Measurements from ENCODE around the gene ZNF501. TPM values are rescaled to one million over a fixed set of nuclear protein-coding genes. Genes with fewer than 3 reads are reported as not detected.
A peak's percentile ranks its signal among the peaks of the same experiment; 100 is the strongest.

Gene ZNF501
- total RNA-seq, result 1 to 10 TPM; 1.6 to 2.7 TPM

DNA sequence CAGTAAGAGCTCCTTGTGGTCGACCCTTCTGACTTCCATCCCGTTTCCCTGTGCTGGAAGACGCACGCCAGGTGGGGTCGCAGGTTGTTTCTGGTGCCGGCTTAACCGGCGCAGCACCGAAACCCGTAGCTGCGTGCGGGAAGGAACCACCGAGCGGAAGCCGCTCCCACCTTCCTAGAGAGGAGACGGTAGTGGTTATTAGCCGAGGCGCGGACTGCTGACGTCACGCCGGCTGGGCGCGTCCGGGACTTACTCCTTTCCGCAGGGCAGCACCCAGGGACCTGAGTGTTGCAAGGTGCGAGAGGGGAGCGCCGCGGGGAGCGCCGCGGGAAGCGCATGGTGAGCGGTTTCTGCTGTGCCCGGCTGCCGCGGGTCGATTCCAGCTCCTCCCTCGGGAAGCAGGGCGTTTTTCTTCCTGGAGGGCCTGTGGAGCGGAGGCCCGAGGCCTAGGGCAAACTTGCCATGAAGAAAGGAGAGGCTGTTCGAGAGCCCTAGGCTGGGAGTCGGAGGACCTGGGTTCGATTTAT is at the start of gene ZNF501:
TSS of gene ZNF501 (plus strand) at position 252 of the 527 bp plus-strand sequence. CDS start 4,787 bp downstream, outside the sequence.
- Mint-ChIP-seq H3K27ac (peak within 1 kb of the TSS; percentile 73), H3K36me3 (ENCODE audit: low read depth) (peaks cover 55% of the 10 kb centered on the region), H3K4me1 (ENCODE audit: low read depth) (peaks cover 9% of the 10 kb centered on the region), H3K4me3 (peak within 1 kb of the TSS; percentile 90), H3K9me3 (peaks cover 55% of the 10 kb centered on the region), H3K27me3 (ENCODE audit: low read depth) (no peaks in the 10 kb centered on the region)
- peak; percentile 94 for DNase-seq
- CTCF ChIA-PET, result interaction anchor here (0.8 to 1.7 kb wide), 2 partner anchors 10 to 18 kb away, joined by 3 to 7 read pairs; partner anchors contain the start of gene ZNF502
- intact Hi-C loops (cut with micrococcal nuclease), result loop anchor here (1.0 to 2.0 kb wide), 5 partner anchors 17 to 391 kb away; partner anchors contain the start of genes KIAA1143, KIF15, TCAIM and ZNF35

DNA sequence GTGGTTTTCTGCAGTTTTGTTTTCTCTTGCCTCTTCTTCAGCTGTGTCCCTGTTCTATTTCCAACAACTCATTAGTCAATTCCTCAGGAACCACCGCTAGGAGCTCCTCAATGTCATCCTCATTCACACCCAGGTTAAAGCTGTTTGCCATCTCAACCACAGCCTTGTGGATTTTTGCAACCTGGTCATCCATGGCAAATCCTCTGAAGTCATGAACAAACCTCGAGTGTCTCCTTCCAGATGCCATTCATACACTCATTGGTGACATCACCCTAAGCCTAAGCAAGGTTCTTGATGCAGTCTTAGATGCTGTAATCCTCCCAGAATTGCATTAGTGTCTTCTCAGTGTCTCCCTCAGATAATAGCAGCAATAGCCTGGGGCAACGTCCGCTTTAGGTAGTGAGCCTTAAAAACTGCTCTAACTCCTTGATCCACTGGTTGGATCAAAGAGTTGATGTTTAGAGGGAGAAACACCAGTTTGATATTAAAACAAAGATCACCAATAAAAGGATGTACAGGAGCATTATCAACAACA is 48.4 kb upstream of the ZNF501 start:
- H3K36me3 Mint-ChIP-seq (ENCODE audit: low read depth), result peaks cover 39% of the 10 kb centered on the region
- peaks cover 10% of the 10 kb centered on the region for H3K4me1 Mint-ChIP-seq (ENCODE audit: low read depth)
- peaks cover 38% of the 10 kb centered on the region for H3K9me3 Mint-ChIP-seq
- CTCF ChIA-PET, result no interaction called here
- H3K4me3 Mint-ChIP-seq, result no peak overlapping the region
- H3K27ac Mint-ChIP-seq, result no peak overlapping the region
- no peak for DNase-seq
- H3K27me3 Mint-ChIP-seq (ENCODE audit: low read depth), result peaks cover 4% of the 10 kb centered on the region
- intact Hi-C loops (cut with micrococcal nuclease), result no loop called here

DNA sequence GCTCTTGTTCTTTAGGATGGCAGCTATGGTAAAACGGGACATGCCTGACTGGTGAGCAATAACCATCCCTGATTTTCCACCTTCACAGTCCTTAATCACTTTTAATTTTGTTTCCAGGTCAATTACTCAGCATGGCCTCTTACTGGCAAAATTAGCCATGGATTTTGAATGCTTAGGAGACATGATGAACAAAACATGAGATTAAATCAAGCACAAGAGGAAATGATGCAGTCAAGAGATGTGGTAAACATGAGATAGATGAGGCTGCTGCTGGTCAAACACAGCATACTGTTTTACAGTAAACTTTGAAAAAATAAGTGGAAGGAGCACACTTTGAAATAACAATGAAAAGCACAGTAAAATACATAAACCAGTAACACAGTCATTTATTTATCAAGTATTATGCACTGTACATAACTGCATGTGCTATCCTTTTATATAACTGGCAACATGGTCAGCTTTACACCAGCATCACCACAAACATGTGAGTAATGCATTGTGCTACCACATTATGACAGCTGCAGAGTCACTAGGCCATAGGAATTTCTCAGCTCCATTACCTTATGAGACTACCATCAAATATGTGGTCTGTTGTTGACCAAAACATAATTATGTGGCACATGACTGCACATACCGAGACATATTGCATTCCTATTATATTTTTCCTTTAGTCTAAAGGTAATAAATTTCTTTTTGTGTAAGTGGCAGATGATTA is 47.1 kb upstream of the ZNF501 start:
- H3K36me3 Mint-ChIP-seq (ENCODE audit: low read depth), result peaks cover 44% of the 10 kb centered on the region
- H3K27me3 Mint-ChIP-seq (ENCODE audit: low read depth), result peaks cover 8% of the 10 kb centered on the region
- intact Hi-C loops (cut with micrococcal nuclease), result no loop called here
- H3K4me1 Mint-ChIP-seq (ENCODE audit: low read depth), result peaks cover 10% of the 10 kb centered on the region
- peaks cover 41% of the 10 kb centered on the region for H3K9me3 Mint-ChIP-seq
- DNase-seq, result no peak
- H3K4me3 Mint-ChIP-seq, result no peak overlapping the region
- no peak overlapping the region for H3K27ac Mint-ChIP-seq
- CTCF ChIA-PET, result no interaction called here

DNA sequence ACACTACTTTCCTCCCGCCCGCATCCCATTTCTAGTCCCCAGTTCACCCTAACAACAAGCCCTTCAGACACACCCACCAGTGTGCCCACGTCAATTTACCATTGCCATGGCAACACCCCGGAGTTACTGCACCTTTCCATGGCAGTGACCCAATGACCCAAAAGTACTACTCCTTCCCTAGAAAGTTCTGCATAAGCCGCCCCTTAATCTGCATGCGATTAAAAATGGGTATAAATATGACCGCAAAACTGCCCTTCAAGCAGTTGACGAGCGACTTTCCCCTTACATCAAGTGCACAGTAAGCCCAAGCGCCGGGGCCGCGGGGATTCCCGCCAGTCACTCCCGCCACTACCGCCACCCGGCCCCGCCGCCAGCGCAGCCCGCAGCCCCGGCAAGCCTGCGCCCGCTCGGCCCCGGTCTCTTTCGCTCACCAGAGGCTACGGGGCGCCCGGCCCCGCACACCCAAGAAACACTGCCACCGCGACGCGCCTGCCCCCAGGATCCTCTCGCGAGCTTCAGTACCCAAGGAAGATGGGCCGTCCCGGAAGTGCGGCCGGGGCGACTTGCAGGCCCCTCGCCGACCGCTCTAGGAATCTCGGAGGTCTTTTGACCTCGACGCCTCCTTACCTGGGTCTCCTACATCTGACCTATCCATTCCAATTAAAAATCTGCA is 44.2 kb upstream of the ZNF501 start:
- DNase-seq, result peak; percentile 67
- H3K9me3 Mint-ChIP-seq, result peaks cover 39% of the 10 kb centered on the region
- CTCF ChIA-PET, result interaction anchor here (1.2 kb wide), 1 partner anchor 153 kb away, joined by 5 read pairs; no protein-coding TSS in a partner anchor
- peaks cover 19% of the 10 kb centered on the region for H3K27me3 Mint-ChIP-seq (ENCODE audit: low read depth)
- H3K4me3 Mint-ChIP-seq, result peak overlapping the region; percentile 81
- intact Hi-C loops (cut with micrococcal nuclease), result no loop called here
- H3K4me1 Mint-ChIP-seq (ENCODE audit: low read depth), result peaks cover 10% of the 10 kb centered on the region
- H3K36me3 Mint-ChIP-seq (ENCODE audit: low read depth), result peaks cover 42% of the 10 kb centered on the region
- no peak overlapping the region for H3K27ac Mint-ChIP-seq

DNA sequence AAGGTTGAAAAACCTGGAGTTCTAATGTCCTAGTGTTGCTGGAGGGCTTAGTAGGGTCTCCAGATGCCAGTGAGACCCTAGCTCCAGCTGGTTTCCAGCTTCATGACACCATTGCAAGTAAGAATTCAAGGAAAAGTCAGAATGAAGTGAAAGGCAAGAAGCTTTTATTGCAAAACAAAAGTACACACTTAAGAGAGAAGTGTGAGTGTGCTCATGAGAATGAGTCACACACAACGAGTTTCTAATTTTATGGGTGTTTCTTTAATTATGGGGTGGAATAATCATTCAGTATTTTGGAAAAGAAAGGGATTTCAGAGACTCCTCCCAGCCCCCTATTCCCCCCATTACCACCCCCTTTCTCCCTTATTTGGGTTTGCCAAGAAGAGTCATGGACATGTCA is 41.5 kb upstream of the ZNF501 start:
- peaks cover 33% of the 10 kb centered on the region for H3K36me3 Mint-ChIP-seq (ENCODE audit: low read depth)
- intact Hi-C loops (cut with micrococcal nuclease), result no loop called here
- CTCF ChIA-PET, result no interaction called here
- H3K4me3 Mint-ChIP-seq, result no peak overlapping the region
- no peak for DNase-seq
- H3K9me3 Mint-ChIP-seq, result peaks cover 25% of the 10 kb centered on the region
- H3K27me3 Mint-ChIP-seq (ENCODE audit: low read depth), result peaks cover 34% of the 10 kb centered on the region
- no peak overlapping the region for H3K27ac Mint-ChIP-seq
- H3K4me1 Mint-ChIP-seq (ENCODE audit: low read depth), result peaks cover 10% of the 10 kb centered on the region

DNA sequence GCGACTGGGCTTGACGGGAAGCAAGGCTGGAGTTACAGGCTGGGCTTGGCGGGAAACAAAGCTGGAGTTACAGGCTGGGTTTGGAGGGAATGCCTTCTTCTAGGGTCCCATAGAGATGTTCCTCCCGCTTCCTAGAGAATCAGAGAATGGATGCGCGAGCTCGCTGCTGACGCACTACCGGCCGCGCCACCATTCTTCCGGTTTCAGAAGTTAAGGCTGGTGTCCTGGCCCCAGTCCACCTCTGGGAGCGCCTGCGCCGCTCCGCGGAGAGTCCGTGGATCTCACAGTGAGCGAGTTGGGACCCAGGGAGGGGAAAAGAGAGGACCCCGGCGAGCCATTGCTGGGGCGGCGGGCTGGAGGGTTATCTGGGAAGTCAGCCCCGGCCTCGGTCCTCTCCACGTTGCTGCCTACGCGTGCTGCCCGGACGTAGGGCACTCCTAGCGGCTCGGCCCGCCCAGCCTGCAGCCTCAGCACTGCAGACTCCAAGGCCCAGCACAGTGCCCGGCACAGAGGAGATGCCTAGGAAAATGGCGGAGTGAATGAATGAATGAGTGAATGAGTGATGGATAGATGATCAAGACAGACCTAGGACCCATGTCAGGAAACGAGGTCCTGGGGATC is 16.9 kb upstream of the ZNF501 start, which contains the start of gene ZNF502:
TSS of gene ZNF502 (plus strand) at position 206 of the 621 bp plus-strand sequence. CDS start 7,602 bp downstream, outside the sequence.
- Mint-ChIP-seq H3K9me3 (peaks cover 42% of the 10 kb centered on the region), H3K4me1 (ENCODE audit: low read depth) (peaks cover 15% of the 10 kb centered on the region), H3K27ac (peak within 1 kb of the TSS; percentile 60), H3K36me3 (ENCODE audit: low read depth) (peaks cover 48% of the 10 kb centered on the region), H3K27me3 (ENCODE audit: low read depth) (peaks cover 13% of the 10 kb centered on the region), H3K4me3 (peak within 1 kb of the TSS; percentile 81)
- intact Hi-C loops (cut with micrococcal nuclease), result loop anchor here (1.0 to 5.0 kb wide), 2 partner anchors 17 to 85 kb away; partner anchors contain the start of genes ZNF197 and ZNF501
- CTCF ChIA-PET, result interaction anchor here (1.2 to 1.4 kb wide), 2 partner anchors 17 to 52 kb away, joined by 3 read pairs; partner anchors contain the start of gene ZNF501
- DNase-seq, result peak; percentile 72

DNA sequence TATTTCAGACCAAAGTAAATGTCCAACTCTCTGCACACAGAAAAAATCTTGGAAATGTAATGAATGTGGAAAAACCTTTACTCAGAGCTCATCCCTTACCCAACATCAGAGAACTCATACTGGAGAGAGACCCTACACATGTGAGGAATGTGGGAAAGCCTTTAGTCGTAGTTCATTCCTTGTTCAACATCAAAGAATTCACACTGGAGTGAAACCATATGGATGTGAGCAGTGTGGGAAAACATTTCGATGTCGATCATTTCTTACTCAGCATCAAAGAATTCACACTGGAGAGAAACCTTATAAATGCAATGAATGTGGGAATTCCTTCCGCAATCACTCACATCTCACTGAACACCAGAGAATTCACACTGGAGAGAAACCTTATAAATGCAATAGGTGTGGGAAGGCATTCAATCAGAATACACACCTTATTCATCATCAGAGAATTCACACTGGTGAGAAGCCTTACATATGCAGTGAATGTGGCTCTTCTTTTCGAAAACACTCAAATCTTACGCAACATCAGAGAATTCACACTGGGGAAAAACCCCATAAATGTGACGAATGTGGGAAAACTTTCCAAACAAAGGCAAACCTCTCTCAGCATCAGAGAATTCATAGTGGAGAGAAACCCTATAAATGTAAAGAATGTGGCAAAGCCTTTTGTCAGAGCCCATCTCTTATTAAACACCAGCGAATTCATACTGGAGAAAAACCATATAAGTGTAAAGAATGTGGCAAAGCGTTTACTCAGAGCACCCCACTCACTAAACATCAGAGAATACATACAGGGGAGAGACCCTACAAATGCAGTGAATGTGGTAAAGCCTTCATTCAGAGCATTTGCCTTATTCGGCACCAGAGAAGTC is 8.0 kb upstream of the ZNF501 start:
- no peak overlapping the region for H3K27ac Mint-ChIP-seq
- H3K36me3 Mint-ChIP-seq (ENCODE audit: low read depth), result peaks cover 64% of the 10 kb centered on the region
- no peak for DNase-seq
- H3K4me1 Mint-ChIP-seq (ENCODE audit: low read depth), result no peaks in the 10 kb centered on the region
- H3K4me3 Mint-ChIP-seq, result no peak overlapping the region
- CTCF ChIA-PET, result no interaction called here
- H3K9me3 Mint-ChIP-seq, result peaks cover 80% of the 10 kb centered on the region
- intact Hi-C loops (cut with micrococcal nuclease), result no loop called here
- H3K27me3 Mint-ChIP-seq (ENCODE audit: low read depth), result no peaks in the 10 kb centered on the region

DNA sequence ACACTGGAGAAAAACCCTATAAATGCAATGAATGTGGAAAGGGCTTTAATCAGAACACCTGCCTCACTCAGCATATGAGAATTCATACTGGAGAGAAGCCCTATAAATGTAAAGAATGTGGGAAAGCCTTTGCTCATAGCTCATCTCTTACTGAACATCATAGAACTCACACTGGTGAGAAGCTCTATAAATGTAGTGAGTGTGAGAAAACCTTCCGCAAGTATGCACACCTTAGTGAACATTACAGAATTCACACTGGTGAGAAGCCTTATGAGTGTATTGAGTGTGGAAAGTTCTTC is 7.4 kb upstream of the ZNF501 start:
- Mint-ChIP-seq H3K4me3 (no peak overlapping the region), H3K4me1 (ENCODE audit: low read depth) (no peaks in the 10 kb centered on the region), H3K27me3 (ENCODE audit: low read depth) (no peaks in the 10 kb centered on the region), H3K36me3 (ENCODE audit: low read depth) (peaks cover 59% of the 10 kb centered on the region), H3K9me3 (peaks cover 76% of the 10 kb centered on the region), H3K27ac (no peak overlapping the region)
- intact Hi-C loops (cut with micrococcal nuclease), result no loop called here
- CTCF ChIA-PET, result no interaction called here
- no peak for DNase-seq

DNA sequence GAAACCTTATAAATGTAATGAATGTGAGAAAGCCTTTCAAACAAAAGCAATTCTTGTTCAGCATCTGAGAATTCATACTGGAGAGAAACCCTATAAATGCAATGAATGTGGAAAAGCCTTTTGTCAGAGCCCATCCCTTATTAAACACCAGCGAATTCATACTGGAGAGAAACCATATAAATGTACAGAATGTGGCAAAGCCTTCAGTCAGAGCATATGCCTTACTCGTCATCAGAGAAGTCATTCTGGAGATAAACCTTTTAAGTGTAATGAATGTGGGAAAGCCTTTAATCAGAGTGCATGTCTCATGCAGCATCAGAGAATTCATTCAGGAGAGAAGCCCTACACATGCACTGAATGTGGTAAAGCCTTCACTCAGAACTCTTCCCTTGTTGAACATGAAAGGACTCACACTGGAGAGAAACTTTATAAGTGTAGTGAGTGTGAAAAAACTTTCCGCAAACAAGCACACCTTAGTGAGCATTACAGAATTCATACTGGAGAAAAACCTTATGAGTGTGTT is 5.3 kb downstream of the ZNF501 start:
- CTCF ChIA-PET, result no interaction called here
- intact Hi-C loops (cut with micrococcal nuclease), result no loop called here
- DNase-seq, result no peak
- peaks cover 60% of the 10 kb centered on the region for H3K9me3 Mint-ChIP-seq
- peaks cover 56% of the 10 kb centered on the region for H3K36me3 Mint-ChIP-seq (ENCODE audit: low read depth)
- H3K27me3 Mint-ChIP-seq (ENCODE audit: low read depth), result no peaks in the 10 kb centered on the region
- no peak overlapping the region for H3K27ac Mint-ChIP-seq
- peaks cover 4% of the 10 kb centered on the region for H3K4me1 Mint-ChIP-seq (ENCODE audit: low read depth)
- H3K4me3 Mint-ChIP-seq, result no peak overlapping the region

DNA sequence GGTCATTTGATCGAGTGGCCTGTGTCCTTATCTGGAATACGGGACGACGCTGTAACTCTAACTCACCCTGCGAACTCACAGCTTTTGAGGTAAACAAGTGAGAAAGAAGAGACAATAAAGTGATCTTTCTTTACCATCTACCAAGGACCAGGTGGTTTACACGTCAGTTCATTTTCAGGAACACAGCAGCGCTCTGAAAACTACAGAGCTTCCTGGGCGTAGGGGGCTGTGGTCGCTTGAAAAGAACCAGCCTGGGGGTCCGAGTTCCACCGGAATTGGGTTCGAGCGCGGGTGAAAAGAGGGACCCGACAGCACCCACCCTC is 31.6 kb downstream of the ZNF501 start:
- no peaks in the 10 kb centered on the region for H3K27me3 Mint-ChIP-seq (ENCODE audit: low read depth)
- H3K36me3 Mint-ChIP-seq (ENCODE audit: low read depth), result peaks cover 60% of the 10 kb centered on the region
- peaks cover 26% of the 10 kb centered on the region for H3K4me1 Mint-ChIP-seq (ENCODE audit: low read depth)
- peak overlapping the region; percentile 86 for H3K27ac Mint-ChIP-seq
- peaks cover 20% of the 10 kb centered on the region for H3K9me3 Mint-ChIP-seq
- no peak for DNase-seq
- intact Hi-C loops (cut with micrococcal nuclease), result loop anchor here (1.0 to 5.0 kb wide), 7 partner anchors 32 to 423 kb away; partner anchors contain the start of genes TCAIM and ZNF501
- H3K4me3 Mint-ChIP-seq, result peak overlapping the region; percentile 94
- CTCF ChIA-PET, result interaction anchor here (0.7 kb wide), 1 partner anchor 105 kb away, joined by 3 read pairs; no protein-coding TSS in a partner anchor

Data from activated naive CD4-positive, alpha-beta T cell treated with anti-CD3 and anti-CD28 coated beads for 36 hours (primary cell).